Measurements from ENCODE around the gene TRIM74.
"Not testable (repeated sequence)": the region's sequence is repeated elsewhere in the genome, so short reads cannot be mapped to it uniquely, and the experiment has no call there.

- TF ChIP-seq CTCF, POLR2AphosphoS5, EP300, POLR2A (IDR thresholded peaks at IDR 0.05): not testable (repeated sequence)
These were observed 41.5 kb downstream of the TRIM74 start for GRCh38 chr7:72927791-72928190.

Data from stomach (tissue), 4 donors.